ENCODE data around the gene DYNLL1. TPM values are rescaled to one million over a fixed set of nuclear protein-coding genes. Genes with fewer than 3 reads are reported as not detected.

Gene DYNLL1
- total and polyA plus RNA-seq, 2 of the 13 experiments (the other 11 are each of a cell fraction or from before 2014, with no cell fraction given), result 271 to 294 TPM

DNA sequence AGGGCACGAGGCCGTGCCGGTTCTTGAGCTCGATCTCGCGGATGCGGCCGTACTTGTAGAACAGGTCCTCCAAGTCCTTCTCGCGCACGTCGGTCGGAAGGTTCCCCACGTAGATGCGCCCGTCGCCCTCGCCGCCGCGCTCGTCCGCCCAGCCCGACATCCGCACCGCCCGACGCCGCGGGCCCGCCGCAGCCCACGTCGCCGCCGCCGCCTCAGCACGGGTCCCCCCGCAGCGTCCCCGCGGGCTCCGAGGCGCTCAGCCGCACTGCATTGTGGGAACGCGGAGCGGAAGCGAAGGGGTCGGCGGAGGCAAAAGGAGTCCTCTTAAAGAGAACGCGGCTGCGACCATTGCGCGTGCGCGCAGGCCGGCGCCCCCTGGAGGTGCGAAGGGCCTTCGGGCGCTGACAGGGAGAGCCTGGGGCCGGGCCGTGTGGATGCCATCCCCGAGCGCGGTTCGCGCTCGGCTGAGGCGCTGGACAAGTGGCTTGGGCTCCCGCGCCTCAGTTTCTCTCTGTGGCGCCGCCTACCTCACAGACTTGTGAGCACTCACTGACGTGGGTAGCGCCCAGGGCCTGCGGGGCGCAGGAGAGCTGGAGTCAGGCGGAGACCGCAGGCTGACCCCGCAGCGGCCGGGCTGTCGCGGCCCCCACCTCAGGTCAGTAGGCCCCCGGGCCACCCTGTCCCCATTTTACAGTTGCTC is 26.3 kb upstream of the DYNLL1 start, which contains the start of gene SRSF9 (continued):
- TF ChIP-seq, protein P1, sequence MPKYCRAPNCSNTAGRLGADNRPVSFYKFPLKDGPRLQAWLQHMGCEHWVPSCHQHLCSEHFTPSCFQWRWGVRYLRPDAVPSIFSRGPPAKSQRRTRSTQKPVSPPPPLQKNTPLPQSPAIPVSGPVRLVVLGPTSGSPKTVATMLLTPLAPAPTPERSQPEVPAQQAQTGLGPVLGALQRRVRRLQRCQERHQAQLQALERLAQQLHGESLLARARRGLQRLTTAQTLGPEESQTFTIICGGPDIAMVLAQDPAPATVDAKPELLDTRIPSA (CRISPR knock-in tag; IDR thresholded peaks at IDR 0.05; ENCODE audit: borderline replicate concordance), result no peak
- TF ChIP-seq ZNF772 (CRISPR knock-in tag; IDR thresholded peaks at IDR 0.05), result peak; percentile 80; the same call in 1 of the 2 replicates
- TF ChIP-seq ZNF562 (CRISPR knock-in tag; IDR thresholded peaks at IDR 0.05; ENCODE audit: borderline replicate concordance), result no peak
- TF ChIP-seq, protein P2, sequence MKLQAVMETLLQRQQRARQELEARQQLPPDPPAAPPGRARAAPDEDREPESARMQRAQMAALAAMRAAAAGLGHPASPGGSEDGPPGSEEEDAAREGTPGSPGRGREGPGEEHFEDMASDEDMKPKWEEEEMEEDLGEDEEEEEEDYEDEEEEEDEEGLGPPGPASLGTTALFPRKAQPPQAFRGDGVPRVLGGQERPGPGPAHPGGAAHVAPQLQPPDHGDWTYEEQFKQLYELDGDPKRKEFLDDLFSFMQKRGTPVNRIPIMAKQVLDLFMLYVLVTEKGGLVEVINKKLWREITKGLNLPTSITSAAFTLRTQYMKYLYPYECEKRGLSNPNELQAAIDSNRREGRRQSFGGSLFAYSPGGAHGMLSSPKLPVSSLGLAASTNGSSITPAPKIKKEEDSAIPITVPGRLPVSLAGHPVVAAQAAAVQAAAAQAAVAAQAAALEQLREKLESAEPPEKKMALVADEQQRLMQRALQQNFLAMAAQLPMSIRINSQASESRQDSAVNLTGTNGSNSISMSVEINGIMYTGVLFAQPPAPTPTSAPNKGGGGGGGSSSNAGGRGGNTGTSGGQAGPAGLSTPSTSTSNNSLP (IDR thresholded peaks at IDR 0.05; ENCODE audit: low read depth, low read length), result peak; percentile 31; the same call in 1 of the 2 replicates
- TF ChIP-seq, protein P3, sequence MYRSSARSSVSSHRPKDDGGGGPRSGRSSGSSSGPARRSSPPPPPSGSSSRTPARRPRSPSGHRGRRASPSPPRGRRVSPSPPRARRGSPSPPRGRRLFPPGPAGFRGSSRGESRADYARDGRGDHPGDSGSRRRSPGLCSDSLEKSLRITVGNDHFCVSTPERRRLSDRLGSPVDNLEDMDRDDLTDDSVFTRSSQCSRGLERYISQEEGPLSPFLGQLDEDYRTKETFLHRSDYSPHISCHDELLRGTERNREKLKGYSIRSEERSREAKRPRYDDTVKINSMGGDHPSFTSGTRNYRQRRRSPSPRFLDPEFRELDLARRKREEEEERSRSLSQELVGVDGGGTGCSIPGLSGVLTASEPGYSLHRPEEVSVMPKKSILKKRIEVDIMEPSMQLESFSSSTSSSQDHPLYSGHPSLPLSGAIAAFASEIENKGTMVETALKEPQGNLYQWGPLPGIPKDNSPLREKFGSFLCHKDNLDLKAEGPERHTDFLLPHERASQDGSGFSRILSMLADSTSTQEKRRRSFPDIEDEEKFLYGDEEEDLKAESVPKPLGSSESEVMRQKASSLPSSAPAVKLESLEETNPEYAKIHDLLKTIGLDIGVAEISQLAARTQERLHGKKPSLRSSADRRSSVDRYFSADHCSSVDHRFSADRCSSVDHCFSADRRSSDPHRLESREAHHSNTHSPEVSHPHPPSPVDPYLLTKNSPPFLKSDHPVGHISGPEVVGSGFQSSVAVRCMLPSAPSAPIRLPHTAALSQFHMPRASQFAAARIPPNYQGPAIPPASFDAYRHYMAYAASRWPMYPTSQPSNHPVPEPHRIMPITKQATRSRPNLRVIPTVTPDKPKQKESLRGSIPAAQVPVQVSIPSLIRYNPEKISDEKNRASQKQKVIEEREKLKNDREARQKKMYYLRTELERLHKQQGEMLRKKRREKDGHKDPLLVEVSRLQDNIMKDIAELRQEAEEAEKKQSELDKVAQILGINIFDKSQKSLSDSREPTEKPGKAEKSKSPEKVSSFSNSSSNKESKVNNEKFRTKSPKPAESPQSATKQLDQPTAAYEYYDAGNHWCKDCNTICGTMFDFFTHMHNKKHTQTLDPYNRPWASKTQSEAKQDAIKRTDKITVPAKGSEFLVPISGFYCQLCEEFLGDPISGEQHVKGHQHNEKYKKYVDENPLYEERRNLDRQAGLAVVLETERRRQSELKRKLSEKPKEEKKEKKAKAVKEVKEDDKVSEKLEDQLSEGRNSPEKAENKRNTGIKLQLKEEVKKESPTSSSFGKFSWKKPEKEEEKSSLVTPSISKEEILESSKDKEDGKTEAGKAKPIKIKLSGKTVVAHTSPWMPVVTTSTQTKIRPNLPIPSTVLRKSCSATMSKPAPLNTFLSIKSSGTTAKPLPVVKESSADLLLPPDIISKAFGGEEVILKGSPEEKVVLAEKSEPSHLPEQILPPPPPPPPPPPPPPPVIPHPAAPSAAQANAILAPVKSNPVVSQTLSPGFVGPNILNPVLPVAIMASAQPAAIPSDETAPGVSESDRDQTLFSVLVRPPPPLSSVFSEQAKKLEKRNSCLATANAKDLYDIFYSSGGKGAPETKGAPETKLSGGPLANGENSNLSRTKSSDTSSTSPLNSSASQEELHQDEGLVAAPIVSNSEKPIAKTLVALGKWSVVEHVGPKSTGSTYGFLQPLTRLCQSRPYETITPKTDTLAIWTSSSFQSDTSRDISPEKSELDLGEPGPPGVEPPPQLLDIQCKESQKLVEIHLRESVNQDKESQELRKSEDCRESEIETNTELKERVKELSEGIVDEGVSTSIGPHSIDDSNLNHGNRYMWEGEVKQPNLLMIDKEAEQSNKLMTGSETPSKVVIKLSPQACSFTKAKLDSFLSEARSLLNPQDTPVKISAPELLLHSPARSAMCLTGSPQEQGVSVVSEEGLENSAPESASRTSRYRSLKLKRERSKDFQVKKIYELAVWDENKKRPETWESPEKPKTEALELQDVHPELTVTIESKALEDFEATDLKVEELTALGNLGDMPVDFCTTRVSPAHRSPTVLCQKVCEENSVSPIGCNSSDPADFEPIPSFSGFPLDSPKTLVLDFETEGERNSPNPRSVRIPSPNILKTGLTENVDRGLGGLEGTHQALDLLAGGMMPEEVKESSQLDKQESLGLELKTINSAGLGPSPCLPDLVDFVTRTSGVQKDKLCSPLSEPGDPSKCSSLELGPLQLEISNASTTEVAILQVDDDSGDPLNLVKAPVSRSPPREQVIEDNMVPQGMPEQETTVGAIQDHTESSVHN (CRISPR knock-in tag; IDR thresholded peaks at IDR 0.05), result no peak
- TF ChIP-seq, protein P4, sequence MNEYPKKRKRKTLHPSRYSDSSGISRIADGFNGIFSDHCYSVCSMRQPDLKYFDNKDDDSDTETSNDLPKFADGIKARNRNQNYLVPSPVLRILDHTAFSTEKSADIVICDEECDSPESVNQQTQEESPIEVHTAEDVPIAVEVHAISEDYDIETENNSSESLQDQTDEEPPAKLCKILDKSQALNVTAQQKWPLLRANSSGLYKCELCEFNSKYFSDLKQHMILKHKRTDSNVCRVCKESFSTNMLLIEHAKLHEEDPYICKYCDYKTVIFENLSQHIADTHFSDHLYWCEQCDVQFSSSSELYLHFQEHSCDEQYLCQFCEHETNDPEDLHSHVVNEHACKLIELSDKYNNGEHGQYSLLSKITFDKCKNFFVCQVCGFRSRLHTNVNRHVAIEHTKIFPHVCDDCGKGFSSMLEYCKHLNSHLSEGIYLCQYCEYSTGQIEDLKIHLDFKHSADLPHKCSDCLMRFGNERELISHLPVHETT (CRISPR knock-in tag; conservative IDR thresholded peaks at IDR 0.05), result peak; percentile 70; the same call in 1 of the 2 replicates
- TF ChIP-seq, protein P5, sequence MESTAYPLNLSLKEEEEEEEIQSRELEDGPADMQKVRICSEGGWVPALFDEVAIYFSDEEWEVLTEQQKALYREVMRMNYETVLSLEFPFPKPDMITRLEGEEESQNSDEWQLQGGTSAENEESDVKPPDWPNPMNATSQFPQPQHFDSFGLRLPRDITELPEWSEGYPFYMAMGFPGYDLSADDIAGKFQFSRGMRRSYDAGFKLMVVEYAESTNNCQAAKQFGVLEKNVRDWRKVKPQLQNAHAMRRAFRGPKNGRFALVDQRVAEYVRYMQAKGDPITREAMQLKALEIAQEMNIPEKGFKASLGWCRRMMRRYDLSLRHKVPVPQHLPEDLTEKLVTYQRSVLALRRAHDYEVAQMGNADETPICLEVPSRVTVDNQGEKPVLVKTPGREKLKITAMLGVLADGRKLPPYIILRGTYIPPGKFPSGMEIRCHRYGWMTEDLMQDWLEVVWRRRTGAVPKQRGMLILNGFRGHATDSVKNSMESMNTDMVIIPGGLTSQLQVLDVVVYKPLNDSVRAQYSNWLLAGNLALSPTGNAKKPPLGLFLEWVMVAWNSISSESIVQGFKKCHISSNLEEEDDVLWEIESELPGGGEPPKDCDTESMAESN (CRISPR knock-in tag; conservative IDR thresholded peaks at IDR 0.05), result peak; percentile 56; the same call in 1 of the 2 replicates
- TF ChIP-seq AHR (CRISPR knock-in tag; IDR thresholded peaks at IDR 0.05), result no peak; the same call in 1 of the 2 replicates
- TF ChIP-seq SRSF1 (optimal IDR thresholded peaks at IDR 0.05; ENCODE audit: low read depth, low read length), result no peak
- TF ChIP-seq CHD4 (IDR thresholded peaks at IDR 0.05; ENCODE audit: borderline replicate concordance, low read length), result no peak
- no peak for TF ChIP-seq PRPF4 (IDR thresholded peaks at IDR 0.05; ENCODE audit: low read depth, low read length, poor library complexity, severe bottlenecking)
- TF ChIP-seq YY1 (IDR thresholded peaks at IDR 0.05; ENCODE audit: insufficient read depth, insufficient replicate concordance, low read depth, low read length), result peak; percentile 67
- no peak for TF ChIP-seq SP5 (CRISPR knock-in tag; IDR thresholded peaks at IDR 0.05; ENCODE audit: borderline replicate concordance, low read depth)
- TF ChIP-seq SRSF9 (IDR thresholded peaks at IDR 0.05; ENCODE audit: borderline replicate concordance, insufficient read depth, low read depth, low read length, poor library complexity, severe bottlenecking), result no peak
